CD14-positive monocyte (primary cell): ENCODE data around the gene SSU72. TPM values are rescaled to one million over a fixed set of nuclear protein-coding genes. Genes with fewer than 3 reads are reported as not detected.
"Not testable (repeated sequence)": the region's sequence is repeated elsewhere in the genome, so short reads cannot be mapped to it uniquely, and the experiment has no call there.

Experiments
- DNase-seq, 3 donors: peaks; one replicate each; pipeline ENCODE4 v3.0.0-alpha.2; 2011 to 2022
- H2AFZ ChIP-seq: 2 replicates; pipeline ENCODE4 v1.6.0; 2012; ENCODE audit warnings: mild to moderate bottlenecking, low read depth, low read length, inconsistent platforms; ENCODE audit not compliant: insufficient read depth, poor library complexity, severe bottlenecking
- H3K27ac ChIP-seq, 2 donors: 1 replicate in 1 of 2; 2 replicates in 1 of 2; pipeline ENCODE4 v1.5.1; 2012 to 2013; ENCODE audit warnings: low read length in 2 of 2, control low read depth in 1 of 2, inconsistent platforms in 1 of 2, low read depth in 1 of 2, mild to moderate bottlenecking in 1 of 2
- H3K27me3 ChIP-seq, 2 donors: one replicate each; pipeline versions ENCODE4 v1.6.0 to v1.6.1; 2011 to 2013; ENCODE audit warnings: low read length in 2 of 2; ENCODE audit not compliant: control insufficient read depth in 2 of 2, insufficient read depth in 2 of 2
- H3K36me3 ChIP-seq, 2 donors: replicated peaks in 1 of 2; 1 replicate in 1 of 2; 2 replicates in 1 of 2; pipeline versions ENCODE4 v1.5.1 to v1.6.1; 2012 to 2013; ENCODE audit warnings: low read length in 2 of 2, control low read depth in 1 of 2, inconsistent platforms in 1 of 2, mild to moderate bottlenecking in 1 of 2; ENCODE audit not compliant: insufficient read depth in 2 of 2, control insufficient read depth in 1 of 2
- H3K4me1 ChIP-seq, 2 donors: 1 replicate in 1 of 2; 2 replicates in 1 of 2; pipeline versions ENCODE4 v1.5.1 to v1.6.1; 2012 to 2013; ENCODE audit warnings: low read length in 2 of 2, control low read depth in 1 of 2, inconsistent platforms in 1 of 2, mild to moderate bottlenecking in 1 of 2, moderate library complexity in 1 of 2; ENCODE audit not compliant: insufficient read depth in 2 of 2, control insufficient read depth in 1 of 2
- H3K4me2 ChIP-seq: replicated peaks from 2 replicates; pipeline ENCODE3; 2012; ENCODE audit warnings: low read length, moderate library complexity, mild to moderate bottlenecking; ENCODE audit not compliant: poor library complexity, severe bottlenecking; ENCODE audit errors: extremely low read depth
- H3K4me3 ChIP-seq, 3 experiments: fragments of 200-600 bp in 1 of 3; sonication (generic) in 1 of 3; replicated peaks in 1 of 3; 1 replicate in 2 of 3; 2 replicates in 1 of 3; pipeline ENCODE4 v1.5.1; 2011 to 2013; ENCODE audit warnings: low read length in 3 of 3, mild to moderate bottlenecking in 3 of 3, control low read depth in 2 of 3, low read depth in 2 of 3, inconsistent platforms in 1 of 3, moderate library complexity in 1 of 3
- H3K79me2 ChIP-seq: 2 replicates; pipeline ENCODE4 v1.6.0; 2012; ENCODE audit warnings: mild to moderate bottlenecking, control low read depth, inconsistent platforms, low read length, moderate library complexity; ENCODE audit not compliant: insufficient read depth
- H3K9ac ChIP-seq: 2 replicates; pipeline ENCODE4 v1.6.0; 2017; ENCODE audit warnings: low read length, mild to moderate bottlenecking; ENCODE audit not compliant: insufficient read depth, poor library complexity, severe bottlenecking
- H3K9me3 ChIP-seq, 2 donors: replicated peaks in 1 of 2; 1 replicate in 1 of 2; 2 replicates in 1 of 2; pipeline versions ENCODE4 v1.5.1 to v1.6.1; 2012 to 2013; ENCODE audit warnings: low read length in 2 of 2, control low read depth in 1 of 2; ENCODE audit not compliant: control insufficient read depth in 1 of 2, insufficient read depth in 1 of 2
- H4K20me1 ChIP-seq: 2 replicates; pipeline ENCODE4 v1.6.0; 2012; ENCODE audit warnings: mild to moderate bottlenecking, low read length, control low read depth, moderate library complexity; ENCODE audit not compliant: insufficient read depth
- H3K27ac Mint-ChIP-seq, 7 donors: one replicate each; pipeline ENCODE4 v1.8.0; 2020; ENCODE audit warnings: mild to moderate bottlenecking in 7 of 7, mixed read lengths in 7 of 7, moderate library complexity in 6 of 7, inconsistent platforms in 2 of 7
- H3K27me3 Mint-ChIP-seq, 3 donors: one replicate each; pipeline ENCODE4 v1.8.0; 2021 to 2022; ENCODE audit warnings: low read depth in 3 of 3, mild to moderate bottlenecking in 3 of 3, mixed read lengths in 3 of 3, moderate library complexity in 3 of 3, inconsistent platforms in 1 of 3
- H3K36me3 Mint-ChIP-seq, 2 donors: one replicate each; pipeline ENCODE4 v1.8.0; 2020; ENCODE audit warnings: mixed read lengths in 2 of 2, inconsistent platforms in 1 of 2, mild to moderate bottlenecking in 1 of 2
- H3K4me1 Mint-ChIP-seq: one replicate; pipeline ENCODE4 v1.8.0; 2020; ENCODE audit warnings: mild to moderate bottlenecking, mixed read lengths
- H3K4me3 Mint-ChIP-seq, 2 donors: one replicate each; pipeline ENCODE4 v1.8.0; 2020; ENCODE audit warnings: mild to moderate bottlenecking in 2 of 2, mixed read lengths in 2 of 2, moderate library complexity in 1 of 2
- H3K9me3 Mint-ChIP-seq, 7 donors: one replicate each; pipeline ENCODE4 v1.8.0; 2020 to 2022; ENCODE audit warnings: mixed read lengths in 7 of 7, mild to moderate bottlenecking in 6 of 7, moderate library complexity in 6 of 7, inconsistent platforms in 2 of 7
- WGBS: methylation state at CpG from one replicate; pipeline ENCODE4 v1.1.5; 2013; ENCODE audit warnings: missing lambda C conversion rate; ENCODE audit not compliant: insufficient coverage; 5-methylcytosine and 5-hydroxymethylcytosine counted together
- intact Hi-C, 2 donors: fragments of 100-400 bp; cut with micrococcal nuclease; formaldehyde crosslinking; loops; one replicate each; pipeline versions ENCODE4 v1.15.0 to v1.15.1; 2023
- polyA plus RNA-seq, 3 donors: library from polyadenylated mRNA; depleted of rRNA in 1 of 3; unstranded in 2 of 3; stranded (reverse) in 1 of 3; fragments of 300-500 nt in 2 of 3; fragments of >200 nt in 1 of 3; fragmentation: Illumina TruSeq in 2 of 3; gene quantifications; 1 replicate in 2 of 3; 2 replicates in 1 of 3; pipeline ENCODE4 v1.2.3, GENCODE V29; 2012 to 2021
- TF ChIP-seq, protein P1 (sequence below): fragments of 200-600 bp; IDR thresholded peaks from one replicate; pipeline ENCODE4 v1.8.0; 2022; ENCODE audit warnings: antibody characterized with exemption, mild to moderate bottlenecking

Gene SSU72
- polyA plus RNA-seq, 3 donors: 88.1 to 168 (median 138) TPM

DNA sequence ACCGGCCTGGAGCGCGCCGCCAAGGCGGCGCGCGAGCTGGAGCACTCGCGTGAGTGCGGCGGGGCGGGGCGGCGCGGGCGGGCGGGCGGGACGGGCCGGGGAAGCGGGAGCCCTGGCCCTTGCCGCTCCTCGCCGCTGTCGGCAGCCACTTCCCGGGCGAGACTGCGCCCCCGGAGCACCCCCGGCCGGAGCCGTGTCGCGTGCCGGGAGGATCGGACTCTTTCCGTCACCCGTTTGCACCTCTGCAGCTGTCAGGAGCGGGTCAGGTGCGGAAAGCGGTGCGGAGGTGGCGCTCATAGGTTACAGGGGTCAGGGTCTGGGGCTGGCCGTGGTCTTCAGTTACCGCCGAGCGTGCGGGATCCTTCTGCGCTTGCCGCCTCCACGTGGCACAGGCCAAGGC lies 62.2 kb downstream of the SSU72 start:
- H2AFZ ChIP-seq, intact Hi-C loops, DNase-seq, H3K27me3 ChIP-seq, H3K9ac ChIP-seq, H3K4me2 ChIP-seq, H3K79me2 ChIP-seq, H3K36me3 ChIP-seq, H3K9me3 ChIP-seq, H4K20me1 ChIP-seq, H3K27me3 Mint-ChIP-seq, H3K27ac ChIP-seq, H3K9me3 Mint-ChIP-seq: not testable (repeated sequence)
- H3K4me3 Mint-ChIP-seq: peak overlapping the region; percentile 70 to 73
- Histone ChIP-seq H3K4me1 (peaks cover 20 to 21% of the 10 kb centered on the region in 2 donors), H3K4me3 (peak overlapping the region; percentile 34 to 85 (median 78))
- 0% methylated on average over 20 of the region's 52 CpGs for WGBS
- peak overlapping the region in 1 of 7 donors; percentile 46 for H3K27ac Mint-ChIP-seq
- peaks cover 4 to 16% of the 10 kb centered on the region in 2 donors for H3K36me3 Mint-ChIP-seq
- peaks cover 21% of the 10 kb centered on the region for H3K4me1 Mint-ChIP-seq

- peak within 1 kb of the TSS; percentile 81 to 90 for H3K4me3 Mint-ChIP-seq
Measured at GRCh38 chr1:1511533-1512285, 63.0 kb downstream of the SSU72 start, which contains the start of gene ATAD3A. TSS of gene ATAD3A (plus strand) at chr1:1512162. CDS start at chr1:1512269, 107 bp downstream.

More at GRCh38 chr1:1511533-1512285, 63.0 kb downstream of the SSU72 start, which contains the start of gene ATAD3A:
- peaks cover 4% of the 10 kb centered on the region for H3K79me2 ChIP-seq
- no peaks in the 10 kb centered on the region for H3K27me3 ChIP-seq
- H3K9me3 ChIP-seq: no peaks in the 10 kb centered on the region
- Mint-ChIP-seq H3K27ac (peak within 1 kb of the TSS; percentile 84 to 94 (median 89)), H3K36me3 (peaks cover 4 to 12% of the 10 kb centered on the region in 2 donors), H3K27me3 (no peaks in the 10 kb centered on the region), H3K9me3 (peaks cover 0 to 3% (median 0%) of the 10 kb centered on the region in 7 donors), H3K4me1 (peaks cover 21% of the 10 kb centered on the region)
- peak within 1 kb of the TSS; percentile 86 to 92 for H3K27ac ChIP-seq
- intact Hi-C loops: no loop called here
- under 1% methylated on average over 95 of the region's 99 CpGs for WGBS
- H4K20me1 ChIP-seq: no peaks in the 10 kb centered on the region
- peak within 1 kb of the TSS; percentile 78 to 96 (median 85) for H3K4me3 ChIP-seq
- H3K9ac ChIP-seq: peak within 1 kb of the TSS; percentile 89
- peak; percentile 94 to 97 (median 96) for DNase-seq
- peaks cover 20 to 21% of the 10 kb centered on the region in 2 donors for H3K4me1 ChIP-seq
- TF ChIP-seq, protein P1, sequence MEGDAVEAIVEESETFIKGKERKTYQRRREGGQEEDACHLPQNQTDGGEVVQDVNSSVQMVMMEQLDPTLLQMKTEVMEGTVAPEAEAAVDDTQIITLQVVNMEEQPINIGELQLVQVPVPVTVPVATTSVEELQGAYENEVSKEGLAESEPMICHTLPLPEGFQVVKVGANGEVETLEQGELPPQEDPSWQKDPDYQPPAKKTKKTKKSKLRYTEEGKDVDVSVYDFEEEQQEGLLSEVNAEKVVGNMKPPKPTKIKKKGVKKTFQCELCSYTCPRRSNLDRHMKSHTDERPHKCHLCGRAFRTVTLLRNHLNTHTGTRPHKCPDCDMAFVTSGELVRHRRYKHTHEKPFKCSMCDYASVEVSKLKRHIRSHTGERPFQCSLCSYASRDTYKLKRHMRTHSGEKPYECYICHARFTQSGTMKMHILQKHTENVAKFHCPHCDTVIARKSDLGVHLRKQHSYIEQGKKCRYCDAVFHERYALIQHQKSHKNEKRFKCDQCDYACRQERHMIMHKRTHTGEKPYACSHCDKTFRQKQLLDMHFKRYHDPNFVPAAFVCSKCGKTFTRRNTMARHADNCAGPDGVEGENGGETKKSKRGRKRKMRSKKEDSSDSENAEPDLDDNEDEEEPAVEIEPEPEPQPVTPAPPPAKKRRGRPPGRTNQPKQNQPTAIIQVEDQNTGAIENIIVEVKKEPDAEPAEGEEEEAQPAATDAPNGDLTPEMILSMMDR: no peak
- H3K36me3 ChIP-seq: peaks cover 1 to 2% of the 10 kb centered on the region in 2 donors
- H2AFZ ChIP-seq: peak within 1 kb of the TSS; percentile 92
- peak within 1 kb of the TSS; percentile 95 for H3K4me2 ChIP-seq
